Measurements from ENCODE around the gene USP2. TPM values are rescaled to one million over a fixed set of nuclear protein-coding genes. Genes with fewer than 3 reads are reported as not detected.

USP2 gene
- total and polyA plus RNA-seq, 7 experiments from 2014 or later, result 0.07 to 1.1 (median 0.43) TPM

DNA sequence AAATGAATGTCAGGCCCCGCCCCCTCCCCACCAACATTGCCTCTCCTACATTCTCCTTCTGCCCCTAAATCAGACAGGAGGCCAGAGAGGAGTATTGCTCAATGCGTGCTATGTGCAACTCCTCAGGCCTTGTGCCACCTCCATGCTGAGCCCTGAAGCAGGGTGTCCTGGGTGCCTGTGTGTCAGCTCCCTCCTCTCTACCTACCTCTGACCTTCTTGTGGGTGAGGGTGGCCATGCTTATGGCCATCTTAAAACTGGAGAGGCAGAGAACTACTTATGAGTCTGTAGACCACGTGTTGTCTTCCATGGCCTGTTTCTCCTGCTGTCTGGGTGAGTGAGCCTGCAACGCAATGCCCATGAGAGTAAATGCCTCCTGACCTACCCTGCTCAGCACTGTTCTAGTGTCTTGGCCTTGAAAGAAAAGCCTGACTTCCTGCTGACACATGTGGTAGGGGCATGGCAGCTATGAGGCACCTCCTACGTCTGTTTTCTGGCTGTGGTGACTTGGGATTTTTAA is 75.1 kb downstream of the USP2 start:
- intact Hi-C loops (cut with micrococcal nuclease), result loop anchor here in 1 of 2 donors (1.0 kb wide), 2 partner anchors 9 to 15 kb away; no protein-coding TSS in a partner anchor
- peaks cover 10 to 28% (median 21%) of the 10 kb centered on the region in 5 donors for H3K36me3 Mint-ChIP-seq
- ATAC-seq, result peak; percentile 97
- no peaks in the 10 kb centered on the region for H3K9me3 ChIP-seq (ENCODE audit: control insufficient read depth in 2 of 3, low read length in 3 of 3)
- peaks cover 0 to 31% of the 10 kb centered on the region in 2 donors for H3K4me1 ChIP-seq (ENCODE audit: control insufficient read depth in 2 of 2, insufficient read depth in 2 of 2, low read length in 2 of 2)
- peaks cover 0 to 5% (median 0%) of the 10 kb centered on the region in 11 donors for H3K9me3 Mint-ChIP-seq
- H3K4me3 Mint-ChIP-seq, result peak overlapping the region; percentile 31 to 88 (median 80)
- DNase-seq, result peak in 8 of 9 donors; percentile 33 to 85 (median 82)
- peak overlapping the region; percentile 8 for H3K4me3 ChIP-seq (ENCODE audit: low read length)
- no peaks in the 10 kb centered on the region for H3K27me3 Mint-ChIP-seq
- POLR2A ChIA-PET, result interaction anchor here (0.6 to 3.1 kb wide), 13 partner anchors 9 to 401 kb away, joined by 3 to 19 read pairs (median 4); partner anchors contain the start of genes C2CD2L, CBL and HINFP
- peak overlapping the region; percentile 89 to 100 (median 98) for H3K27ac Mint-ChIP-seq
- peak overlapping the region; percentile 76 for H3K27ac ChIP-seq (ENCODE audit: low read depth, low read length)
- CTCF ChIA-PET, result interaction anchor here (0.5 to 4.8 kb wide), 9 partner anchors 13 to 1009 kb away, joined by 3 to 42 read pairs (median 3); no protein-coding TSS in a partner anchor
- H3K36me3 ChIP-seq (ENCODE audit: control insufficient read depth in 2 of 3, insufficient read depth in 3 of 3, low read length in 3 of 3), result peaks cover 0 to 27% (median 8%) of the 10 kb centered on the region in 3 experiments
- no peaks in the 10 kb centered on the region for H3K27me3 ChIP-seq (ENCODE audit: control insufficient read depth in 2 of 2, insufficient read depth in 2 of 2, low read length in 2 of 2)
- peaks cover 21 to 49% (median 36%) of the 10 kb centered on the region in 7 donors for H3K4me1 Mint-ChIP-seq

DNA sequence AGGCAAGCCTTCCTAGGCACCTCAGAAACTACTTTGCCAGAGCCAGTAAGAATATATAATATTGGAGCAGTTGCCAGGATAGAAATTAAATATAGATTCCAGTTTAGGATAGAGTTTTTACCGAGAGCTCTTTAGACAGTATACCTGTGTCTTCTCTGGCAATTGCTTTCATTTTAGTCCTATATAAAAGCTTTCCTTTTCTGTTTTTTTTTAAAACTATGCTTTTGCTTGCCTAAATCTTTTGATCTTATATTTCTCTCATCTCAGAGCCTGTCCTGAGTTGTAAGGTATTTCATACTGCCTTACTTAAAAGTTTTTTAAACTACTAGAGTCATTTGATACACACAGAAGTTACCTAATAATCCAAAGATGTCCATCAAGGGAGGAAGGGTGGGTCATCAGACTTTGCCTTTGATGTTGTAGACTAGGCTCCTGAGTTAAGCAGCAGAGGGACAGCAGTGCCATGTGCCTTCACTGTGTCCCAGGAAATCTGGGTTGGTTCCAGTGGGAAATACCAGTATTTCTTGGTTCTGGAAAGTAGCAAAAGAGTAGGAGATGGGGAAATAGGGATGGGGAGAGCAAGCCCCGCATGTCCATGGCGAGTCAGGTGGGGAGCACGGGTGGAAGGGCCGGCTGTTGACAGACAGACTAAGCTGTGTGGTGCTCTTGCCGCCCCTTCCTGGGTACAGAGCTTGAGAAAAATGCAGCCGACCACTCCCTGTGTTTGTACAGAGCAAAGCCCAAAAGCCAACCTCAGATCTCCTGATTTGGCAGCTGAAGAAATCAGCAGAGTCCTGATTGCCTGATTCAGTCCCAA is 75.7 kb downstream of the USP2 start:
- Histone ChIP-seq H3K27me3 (ENCODE audit: control insufficient read depth in 2 of 2, insufficient read depth in 2 of 2, low read length in 2 of 2) (no peaks in the 10 kb centered on the region), H3K9me3 (ENCODE audit: control insufficient read depth in 2 of 3, low read length in 3 of 3) (no peaks in the 10 kb centered on the region), H3K27ac (ENCODE audit: low read depth, low read length) (peak overlapping the region; percentile 76), H3K4me1 (ENCODE audit: control insufficient read depth in 2 of 2, insufficient read depth in 2 of 2, low read length in 2 of 2) (peaks cover 0 to 31% of the 10 kb centered on the region in 2 donors), H3K36me3 (ENCODE audit: control insufficient read depth in 2 of 3, insufficient read depth in 3 of 3, low read length in 3 of 3) (peaks cover 4 to 31% (median 9%) of the 10 kb centered on the region in 3 experiments), H3K4me3 (ENCODE audit: low read length) (peak overlapping the region; percentile 8)
- DNase-seq, result peak in 5 of 9 donors; percentile 21 to 52 (median 40)
- Mint-ChIP-seq H3K9me3 (peaks cover 0 to 5% (median 0%) of the 10 kb centered on the region in 11 donors), H3K27me3 (no peaks in the 10 kb centered on the region), H3K27ac (peak overlapping the region; percentile 89 to 100 (median 98)), H3K4me3 (peak overlapping the region; percentile 31 to 88 (median 80)), H3K4me1 (peaks cover 21 to 55% (median 42%) of the 10 kb centered on the region in 7 donors), H3K36me3 (peaks cover 17 to 32% (median 27%) of the 10 kb centered on the region in 5 donors)
- peak; percentile 12 for ATAC-seq
- ChIA-PET CTCF (interaction anchor here (0.5 to 4.8 kb wide), 11 partner anchors 17 to 268 kb away, joined by 3 to 42 read pairs (median 3); partner anchors contain the start of gene DPAGT1), POLR2A (interaction anchor here (0.6 to 3.1 kb wide), 14 partner anchors 9 to 400 kb away, joined by 3 to 19 read pairs (median 4); partner anchors contain the start of genes C2CD2L, CBL and VPS11)
- intact Hi-C loops (cut with micrococcal nuclease), result loop anchor here in 1 of 2 donors (1.0 kb wide), 2 partner anchors 10 to 16 kb away; no protein-coding TSS in a partner anchor

Small RNA genes within 50 kb of the gene (microRNA-seq; reads per million reads assigned to microRNA genes)
- not detected for gene MIR6756 (ENCODE audit: borderline microRNAs expressed)

Other genes starting within 250 kb of the USP2 start
- under 1 TPM in 1 of 5 experiments, not detected in 4; 0.13 TPM for gene ABCG4, start 232.6 kb downstream of the USP2 start, total RNA-seq
- not detected for gene ABCG4, start 232.6 kb downstream of the USP2 start, polyA plus RNA-seq
- gene NLRX1, start 213.0 kb downstream of the USP2 start, total RNA-seq, result 10 to 100 TPM in 2 of 5 experiments, 1 to 10 TPM in 3; 8.3 to 19.5 (median 9.8) TPM
- gene NLRX1, start 213.0 kb downstream of the USP2 start, polyA plus RNA-seq, result 10 to 100 TPM in 1 of 2 donors, 1 to 10 TPM in 1; 6.5 to 10.6 TPM
- gene NHERF4, start 196.2 kb downstream of the USP2 start, total RNA-seq, result 1 to 10 TPM in 3 of 5 experiments, under 1 TPM in 2; 0.19 to 2.2 (median 1.2) TPM
- not detected for gene NHERF4, start 196.2 kb downstream of the USP2 start, polyA plus RNA-seq
- gene CBL, start 175.4 kb downstream of the USP2 start, total RNA-seq, result 10 to 100 TPM; 37.0 to 51.8 (median 40.5) TPM
- gene CBL, start 175.4 kb downstream of the USP2 start, polyA plus RNA-seq, result 10 to 100 TPM; 17.5 to 18.0 TPM
- gene MCAM, start 64.6 kb downstream of the USP2 start, total RNA-seq, result 1 to 10 TPM in 2 of 5 experiments, under 1 TPM in 3; 0.08 to 5.1 (median 0.73) TPM
- under 1 TPM in 1 of 2 donors, not detected in 1; 0.26 TPM for gene MCAM, start 64.6 kb downstream of the USP2 start, polyA plus RNA-seq
- gene RNF26, start 47.2 kb downstream of the USP2 start, total RNA-seq, result 10 to 100 TPM; 16.9 to 28.3 (median 18.9) TPM
- 10 to 100 TPM; 50.3 to 59.1 TPM for gene RNF26, start 47.2 kb downstream of the USP2 start, polyA plus RNA-seq
- not detected for gene C1QTNF5, start 40.8 kb downstream of the USP2 start, total RNA-seq
- not detected for gene C1QTNF5, start 40.8 kb downstream of the USP2 start, polyA plus RNA-seq
- gene MFRP, start 35.0 kb downstream of the USP2 start, total RNA-seq, result not detected
- not detected for gene MFRP, start 35.0 kb downstream of the USP2 start, polyA plus RNA-seq
- gene THY1, start 41.5 kb upstream of the USP2 start, total RNA-seq, result 1 to 10 TPM in 1 of 5 experiments, not detected in 4; 2.2 TPM
- gene THY1, start 41.5 kb upstream of the USP2 start, polyA plus RNA-seq, result not detected